Measurements from ENCODE around the gene ZFAND2A.
"Not testable (repeated sequence)": the region's sequence is repeated elsewhere in the genome, so short reads cannot be mapped to it uniquely, and the experiment has no call there.

ZFAND2A gene

GRCh38 chr7:1174881-1175596 is 15.0 kb upstream of the ZFAND2A start:
- Histone ChIP-seq H3K27me3 (ENCODE audit: control insufficient read depth, insufficient read depth, low read length) (no peaks in the 10 kb centered on the region), H3K4me1 (ENCODE audit: control insufficient read depth, insufficient read depth, low read length) (no peaks in the 10 kb centered on the region), H3K36me3 (ENCODE audit: control insufficient read depth, insufficient read depth, low read length) (no peaks in the 10 kb centered on the region), H3K9me3 (ENCODE audit: control insufficient read depth, insufficient read depth, low read length) (no peaks in the 10 kb centered on the region), H3K9ac (ENCODE audit: low read depth, low read length) (no peak overlapping the region), H3K27ac (ENCODE audit: low read depth, low read length) (no peak overlapping the region), H3K4me3 (ENCODE audit: low read depth, low read length) (no peak overlapping the region)

- Histone ChIP-seq H3K4me3 (ENCODE audit: low read depth, low read length) (no peak overlapping the region), H3K36me3 (ENCODE audit: control insufficient read depth, insufficient read depth, low read length) (no peaks in the 10 kb centered on the region), H3K9me3 (ENCODE audit: control insufficient read depth, insufficient read depth, low read length) (no peaks in the 10 kb centered on the region), H3K9ac (ENCODE audit: low read depth, low read length) (no peak overlapping the region), H3K27ac (ENCODE audit: low read depth, low read length) (no peak overlapping the region), H3K27me3 (ENCODE audit: control insufficient read depth, insufficient read depth, low read length) (no peaks in the 10 kb centered on the region), H3K4me1 (ENCODE audit: control insufficient read depth, insufficient read depth, low read length) (no peaks in the 10 kb centered on the region)
Measured at GRCh38 chr7:1174002-1174401, 14.0 kb upstream of the ZFAND2A start.

DNA sequence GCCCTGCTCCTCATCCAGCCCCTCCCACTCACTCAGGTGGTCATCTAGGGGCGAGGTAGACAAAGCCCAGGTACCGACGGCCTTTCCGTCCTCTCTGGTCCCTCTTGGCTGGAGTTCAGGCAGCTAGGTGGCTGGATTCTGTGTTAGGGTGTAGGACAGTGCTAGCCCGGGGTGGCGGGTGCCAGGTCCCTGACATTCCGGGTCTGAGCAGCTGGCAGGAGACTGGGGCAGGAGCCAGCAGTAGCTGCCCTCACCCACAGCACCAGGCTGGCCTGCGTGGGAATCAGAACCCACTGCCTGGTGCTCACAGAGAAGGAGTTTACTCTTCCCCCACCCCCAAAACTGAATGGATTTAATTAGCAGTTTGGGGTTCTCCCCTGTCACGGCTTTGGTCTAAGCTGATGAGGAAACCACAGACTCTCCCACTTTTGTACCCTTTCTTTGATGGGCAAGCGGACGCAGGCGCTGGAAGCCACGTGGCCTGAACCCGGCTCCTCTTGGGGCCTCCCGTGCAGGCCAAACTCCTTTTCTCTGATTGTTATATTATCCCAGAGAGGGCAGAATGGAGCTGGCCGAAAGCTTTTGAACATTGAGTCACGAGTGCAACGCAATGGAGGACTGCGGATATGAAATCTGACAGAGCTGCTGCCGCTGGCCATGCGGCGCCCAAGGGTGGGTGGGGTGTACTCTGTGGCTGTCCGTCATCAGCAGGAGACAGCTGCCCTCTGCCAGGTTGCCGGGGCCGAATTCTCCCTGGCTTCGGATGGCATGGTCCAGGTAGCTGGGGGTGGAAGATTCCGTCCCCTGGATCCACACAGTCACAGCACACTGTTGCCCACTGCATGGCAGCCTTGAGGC is 12.9 kb upstream of the ZFAND2A start:
- Histone ChIP-seq H3K36me3 (ENCODE audit: control insufficient read depth, insufficient read depth, low read length) (no peaks in the 10 kb centered on the region), H3K27ac (ENCODE audit: low read depth, low read length) (no peak overlapping the region), H3K9ac (ENCODE audit: low read depth, low read length) (no peak overlapping the region), H3K27me3 (ENCODE audit: control insufficient read depth, insufficient read depth, low read length) (no peaks in the 10 kb centered on the region), H3K4me1 (ENCODE audit: control insufficient read depth, insufficient read depth, low read length) (no peaks in the 10 kb centered on the region), H3K4me3 (ENCODE audit: low read depth, low read length) (no peak overlapping the region), H3K9me3 (ENCODE audit: control insufficient read depth, insufficient read depth, low read length) (no peaks in the 10 kb centered on the region)

DNA sequence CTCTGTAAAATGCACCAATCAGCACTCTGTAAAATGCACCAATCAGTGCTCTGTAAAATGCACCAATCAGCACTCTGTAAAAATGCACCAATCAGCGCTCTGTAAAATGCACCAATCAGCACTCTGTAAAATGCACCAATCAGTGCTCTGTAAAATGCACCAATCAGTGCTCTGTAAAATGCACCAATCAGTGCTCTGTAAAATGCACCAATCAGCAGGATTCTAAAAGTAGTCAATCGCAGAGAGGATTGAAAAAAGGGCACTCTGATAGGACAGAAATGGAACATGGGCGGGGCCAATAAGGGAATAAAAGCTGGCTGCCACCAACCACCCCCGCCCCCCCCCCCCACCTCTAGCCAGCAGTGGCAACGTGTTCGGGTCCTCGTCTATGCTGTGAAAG is 11.5 kb upstream of the ZFAND2A start:
- not testable (repeated sequence) for H3K4me3 ChIP-seq (ENCODE audit: low read depth, low read length); H3K27me3 ChIP-seq (ENCODE audit: control insufficient read depth, insufficient read depth, low read length); H3K27ac ChIP-seq (ENCODE audit: low read depth, low read length); H3K4me1 ChIP-seq (ENCODE audit: control insufficient read depth, insufficient read depth, low read length); H3K9ac ChIP-seq (ENCODE audit: low read depth, low read length); H3K36me3 ChIP-seq (ENCODE audit: control insufficient read depth, insufficient read depth, low read length); H3K9me3 ChIP-seq (ENCODE audit: control insufficient read depth, insufficient read depth, low read length)

DNA sequence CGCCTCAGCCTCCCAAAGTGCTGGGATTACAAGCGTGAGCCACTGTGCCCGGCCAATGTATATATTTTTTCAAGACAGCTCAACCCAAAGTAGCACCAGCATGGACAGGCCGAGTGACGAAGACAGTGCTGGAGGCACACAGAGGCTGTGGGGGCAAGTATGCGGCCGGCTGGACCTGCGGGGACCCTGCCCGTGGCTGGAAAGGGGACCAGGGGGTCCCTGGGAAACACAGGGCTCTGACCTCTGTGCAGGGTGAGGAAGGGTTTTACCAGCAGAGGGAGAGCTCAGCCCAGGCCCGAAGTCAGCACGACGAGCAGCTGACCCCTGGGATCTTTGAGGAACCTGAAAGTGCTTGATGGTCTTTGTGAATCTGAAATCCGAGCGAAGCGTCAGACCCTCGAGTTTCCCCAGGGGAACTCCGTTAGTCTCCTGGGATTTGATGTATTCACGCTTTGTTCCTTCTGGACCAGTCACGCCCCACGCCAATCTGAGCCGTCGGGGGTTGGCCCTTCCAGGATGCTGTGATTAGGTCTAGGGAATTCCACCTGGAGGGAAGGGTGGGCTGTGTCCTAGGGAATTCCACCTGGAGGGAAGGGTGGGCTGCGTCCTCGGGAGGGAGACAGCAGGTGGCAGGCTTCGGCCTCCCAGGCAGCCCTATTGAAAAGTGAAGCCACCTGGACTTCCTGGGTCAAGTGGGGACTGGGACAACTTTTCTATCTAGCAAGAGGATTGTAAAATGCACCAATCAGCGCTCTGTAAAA is 10.9 kb upstream of the ZFAND2A start:
- no peaks in the 10 kb centered on the region for H3K27me3 ChIP-seq (ENCODE audit: control insufficient read depth, insufficient read depth, low read length)
- H3K9me3 ChIP-seq (ENCODE audit: control insufficient read depth, insufficient read depth, low read length): no peaks in the 10 kb centered on the region
- H3K4me1 ChIP-seq (ENCODE audit: control insufficient read depth, insufficient read depth, low read length): no peaks in the 10 kb centered on the region
- H3K9ac ChIP-seq (ENCODE audit: low read depth, low read length): no peak overlapping the region
- no peak overlapping the region for H3K27ac ChIP-seq (ENCODE audit: low read depth, low read length)
- H3K4me3 ChIP-seq (ENCODE audit: low read depth, low read length): no peak overlapping the region
- no peaks in the 10 kb centered on the region for H3K36me3 ChIP-seq (ENCODE audit: control insufficient read depth, insufficient read depth, low read length)

GRCh38 chr7:1169409-1170368 is 9.7 kb upstream of the ZFAND2A start:
- no peaks in the 10 kb centered on the region for H3K9me3 ChIP-seq (ENCODE audit: control insufficient read depth, insufficient read depth, low read length)
- H3K9ac ChIP-seq (ENCODE audit: low read depth, low read length): no peak overlapping the region
- no peaks in the 10 kb centered on the region for H3K4me1 ChIP-seq (ENCODE audit: control insufficient read depth, insufficient read depth, low read length)
- no peak overlapping the region for H3K27ac ChIP-seq (ENCODE audit: low read depth, low read length)
- no peaks in the 10 kb centered on the region for H3K27me3 ChIP-seq (ENCODE audit: control insufficient read depth, insufficient read depth, low read length)
- no peaks in the 10 kb centered on the region; the same call in 1 of the 2 replicates for H3K36me3 ChIP-seq (ENCODE audit: control insufficient read depth, insufficient read depth, low read length)
- no peak overlapping the region for H3K4me3 ChIP-seq (ENCODE audit: low read depth, low read length)

GRCh38 chr7:1168422-1168821 is 8.4 kb upstream of the ZFAND2A start:
- H3K9ac ChIP-seq (ENCODE audit: low read depth, low read length): no peak overlapping the region
- H3K27ac ChIP-seq (ENCODE audit: low read depth, low read length): no peak overlapping the region
- no peak overlapping the region for H3K4me3 ChIP-seq (ENCODE audit: low read depth, low read length)

GRCh38 chr7:1164436-1164835 is 4.4 kb upstream of the ZFAND2A start:
- Histone ChIP-seq H3K9me3 (ENCODE audit: control insufficient read depth, insufficient read depth, low read length) (no peaks in the 10 kb centered on the region), H3K27ac (ENCODE audit: low read depth, low read length) (no peak overlapping the region), H3K4me3 (ENCODE audit: low read depth, low read length) (no peak overlapping the region)

More at GRCh38 chr7:1168422-1168821, 8.4 kb upstream of the ZFAND2A start:
- Histone ChIP-seq H3K9me3 (ENCODE audit: control insufficient read depth, insufficient read depth, low read length) (no peaks in the 10 kb centered on the region), H3K36me3 (ENCODE audit: control insufficient read depth, insufficient read depth, low read length) (peaks cover 6% of the 10 kb centered on the region; the same call in 1 of the 2 replicates), H3K27me3 (ENCODE audit: control insufficient read depth, insufficient read depth, low read length) (no peaks in the 10 kb centered on the region), H3K4me1 (ENCODE audit: control insufficient read depth, insufficient read depth, low read length) (no peaks in the 10 kb centered on the region)

DNA sequence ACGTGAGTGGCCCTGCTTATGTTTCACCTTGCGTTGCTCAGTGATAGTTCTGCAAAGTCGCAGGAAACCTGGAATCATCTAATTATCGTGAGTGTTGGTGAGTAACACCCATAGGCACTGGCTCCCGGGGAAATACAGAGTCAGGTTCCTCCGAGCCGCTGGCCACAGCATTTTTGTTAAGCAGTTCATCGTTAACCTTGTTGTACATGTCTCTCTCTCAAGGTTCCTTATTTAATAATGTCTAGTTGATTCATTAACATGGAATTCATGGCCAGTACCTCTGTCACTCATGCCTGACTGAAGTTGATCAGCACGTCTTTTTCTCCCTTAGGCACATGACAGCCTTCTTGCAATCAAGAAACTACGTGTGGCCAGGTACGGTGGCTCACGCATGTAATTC is 3.1 kb upstream of the ZFAND2A start:
- Histone ChIP-seq H3K27ac (ENCODE audit: low read depth, low read length) (no peak overlapping the region), H3K4me1 (ENCODE audit: control insufficient read depth, insufficient read depth, low read length) (no peaks in the 10 kb centered on the region), H3K9me3 (ENCODE audit: control insufficient read depth, insufficient read depth, low read length) (no peaks in the 10 kb centered on the region), H3K36me3 (ENCODE audit: control insufficient read depth, insufficient read depth, low read length) (peaks cover 7% of the 10 kb centered on the region; the same call in 1 of the 2 replicates), H3K4me3 (ENCODE audit: low read depth, low read length) (no peak overlapping the region), H3K9ac (ENCODE audit: low read depth, low read length) (no peak overlapping the region), H3K27me3 (ENCODE audit: control insufficient read depth, insufficient read depth, low read length) (no peaks in the 10 kb centered on the region)

More at GRCh38 chr7:1164436-1164835, 4.4 kb upstream of the ZFAND2A start:
- Histone ChIP-seq H3K36me3 (ENCODE audit: control insufficient read depth, insufficient read depth, low read length) (peaks cover 6% of the 10 kb centered on the region; the same call in 1 of the 2 replicates), H3K9ac (ENCODE audit: low read depth, low read length) (no peak overlapping the region), H3K4me1 (ENCODE audit: control insufficient read depth, insufficient read depth, low read length) (no peaks in the 10 kb centered on the region), H3K27me3 (ENCODE audit: control insufficient read depth, insufficient read depth, low read length) (no peaks in the 10 kb centered on the region)

GRCh38 chr7:1160670-1161021 is 650 bp upstream of the ZFAND2A start:
- no peaks in the 10 kb centered on the region for H3K9me3 ChIP-seq (ENCODE audit: control insufficient read depth, insufficient read depth, low read length)
- peaks cover 26% of the 10 kb centered on the region for H3K36me3 ChIP-seq (ENCODE audit: control insufficient read depth, insufficient read depth, low read length)
- H3K4me3 ChIP-seq (ENCODE audit: low read depth, low read length): peak overlapping the region; percentile 100
- H3K9ac ChIP-seq (ENCODE audit: low read depth, low read length): peak overlapping the region; percentile 85
- H3K27ac ChIP-seq (ENCODE audit: low read depth, low read length): peak overlapping the region; percentile 90
- no peaks in the 10 kb centered on the region for H3K27me3 ChIP-seq (ENCODE audit: control insufficient read depth, insufficient read depth, low read length)
- H3K4me1 ChIP-seq (ENCODE audit: control insufficient read depth, insufficient read depth, low read length): no peaks in the 10 kb centered on the region
